ENCODE data around the gene PCDHGB5.

DNA sequence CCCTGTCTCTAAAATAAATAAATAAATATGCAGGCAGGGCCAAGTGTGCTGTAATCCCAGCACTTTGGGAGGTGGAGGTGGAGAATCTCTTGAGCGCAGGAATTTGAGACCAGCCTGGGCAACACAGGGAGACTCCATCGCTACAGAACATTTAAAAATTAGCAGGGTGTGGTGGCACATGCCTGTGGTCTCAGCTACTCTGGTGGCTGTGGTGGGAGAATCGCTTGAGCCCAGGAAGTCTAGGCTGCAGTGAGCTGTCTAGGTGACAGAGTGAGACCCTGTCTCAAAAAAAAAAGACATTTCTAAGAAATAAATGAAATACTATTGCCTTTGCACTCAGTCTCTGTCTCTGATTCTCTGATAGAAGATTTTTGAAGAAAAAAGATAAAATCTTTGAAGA lies 13.8 kb downstream of the PCDHGB5 start:
- TF ChIP-seq USF2 (IDR thresholded peaks at IDR 0.05; ENCODE audit: borderline replicate concordance, low read depth, low read length) (no peak), ELF1 (IDR thresholded peaks at IDR 0.05) (no peak), TEAD4 (IDR thresholded peaks at IDR 0.05; ENCODE audit: borderline replicate concordance, insufficient read depth) (no peak), ZBTB33 (IDR thresholded peaks at IDR 0.05; ENCODE audit: borderline replicate concordance, low read depth) (no peak), SIN3A (IDR thresholded peaks at IDR 0.05; ENCODE audit: borderline replicate concordance, low read depth, low read length) (no peak), RFX5 (IDR thresholded peaks at IDR 0.05; ENCODE audit: low read length) (no peak), GATA2 (CRISPR knock-in tag; IDR thresholded peaks at IDR 0.05) (no peak), FOXM1 (IDR thresholded peaks at IDR 0.05; ENCODE audit: low read depth) (no peak), SMC3 (IDR thresholded peaks at IDR 0.05; ENCODE audit: low read depth, low read length) (no peak), TAF1 (IDR thresholded peaks at IDR 0.05; ENCODE audit: borderline replicate concordance, low read depth, low read length) (no peak), CTCF (IDR thresholded peaks at IDR 0.05) (no peak), EP300 (IDR thresholded peaks at IDR 0.05; ENCODE audit: borderline replicate concordance in 1 of 2, low read depth in 1 of 2, low read length in 1 of 2) (no peak), REST (IDR thresholded peaks at IDR 0.05; ENCODE audit: low read depth, low read length) (no peak), POLR2AphosphoS5 (IDR thresholded peaks at IDR 0.05; ENCODE audit: low read depth, low read length) (no peak)

All from SK-N-SH (cell line).